Limb (tissue), 2 donors: ENCODE results near the gene RABGEF1.
"Not testable (repeated sequence)": the region's sequence is repeated elsewhere in the genome, so short reads cannot be mapped to it uniquely, and the experiment has no call there.

Source experiments
- DNase-seq, 2 donors: peaks; one replicate each; pipeline ENCODE4 v3.0.0-alpha.2; 2016; ENCODE audit errors: extremely low spot score in 2 of 2

The RABGEF1 gene

GRCh38 chr7:66810716-66811115 lies 70.2 kb downstream of the RABGEF1 start:
- no peak for DNase-seq

- DNase-seq: not testable (repeated sequence)
These were observed 74.8 kb downstream of the RABGEF1 start for GRCh38 chr7:66815186-66815875.

DNA sequence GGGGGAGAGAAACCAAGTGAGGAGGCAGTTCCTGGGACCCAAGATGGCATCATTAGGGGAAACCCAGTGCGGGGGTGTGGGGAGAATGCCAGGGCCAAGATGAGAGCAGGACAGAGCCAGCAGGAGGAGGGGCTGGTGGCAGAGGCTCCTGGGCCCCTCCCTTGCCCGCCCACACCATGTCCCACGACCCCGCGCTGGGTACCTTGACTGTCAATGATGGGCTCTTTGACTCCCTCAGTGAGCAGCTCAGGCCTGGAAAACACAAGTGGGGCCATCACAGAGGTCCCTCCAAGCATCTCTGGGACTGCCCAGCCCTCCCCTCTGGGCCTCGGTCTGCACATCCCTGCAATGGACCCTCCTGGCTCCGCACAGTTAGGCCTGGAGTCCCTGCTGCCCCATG lies 75.4 kb downstream of the RABGEF1 start:
- no peak for DNase-seq

DNA sequence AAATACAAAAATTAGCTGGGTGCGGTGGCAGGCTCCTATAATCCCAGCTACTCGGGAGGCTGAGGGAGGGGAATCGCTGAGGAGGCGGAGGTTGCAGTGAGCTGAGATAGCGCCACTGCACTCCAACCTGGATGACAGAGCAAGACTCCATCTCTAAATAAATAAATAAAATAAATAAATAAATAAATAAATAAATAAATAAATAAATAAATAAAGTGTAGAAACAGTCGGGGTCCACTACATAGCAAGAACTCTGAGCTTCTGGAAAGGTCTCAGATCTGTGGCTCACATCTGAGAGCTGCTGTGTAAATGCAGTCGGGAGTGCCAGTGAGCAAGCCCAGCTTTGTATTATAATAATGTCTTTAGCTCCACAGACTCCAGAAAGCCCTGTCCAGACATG lies 76.1 kb downstream of the RABGEF1 start:
- not testable (repeated sequence) for DNase-seq

DNA sequence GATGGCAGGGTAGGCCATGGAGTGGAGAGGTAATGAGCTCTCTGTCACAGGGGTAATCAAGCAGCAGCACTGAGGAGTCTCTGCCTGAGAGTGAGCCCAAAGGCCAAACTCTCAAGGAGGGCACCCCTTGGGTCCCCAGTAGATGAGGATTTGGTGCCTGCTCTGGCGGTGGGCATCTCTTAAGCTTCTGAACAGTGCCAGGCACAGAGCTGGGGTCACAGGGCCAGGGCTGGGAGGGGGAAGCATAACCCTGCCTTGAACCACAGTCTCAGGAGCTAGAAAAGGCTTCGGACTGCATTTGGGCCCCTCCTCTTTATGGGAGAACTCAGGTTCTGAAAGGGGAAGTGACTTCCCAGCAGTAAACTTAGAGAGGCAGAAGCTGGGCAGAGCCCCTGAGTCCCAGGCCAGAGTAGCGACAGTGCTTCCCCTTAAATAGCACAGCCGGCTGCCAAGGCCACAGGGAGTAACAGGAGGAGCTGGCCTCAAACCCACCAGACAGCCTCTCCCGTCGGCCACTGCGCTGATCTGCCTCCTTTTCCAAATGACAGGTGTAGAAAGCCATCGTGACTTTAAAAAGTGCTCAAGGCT lies 76.8 kb downstream of the RABGEF1 start:
- DNase-seq: not testable (repeated sequence)

DNA sequence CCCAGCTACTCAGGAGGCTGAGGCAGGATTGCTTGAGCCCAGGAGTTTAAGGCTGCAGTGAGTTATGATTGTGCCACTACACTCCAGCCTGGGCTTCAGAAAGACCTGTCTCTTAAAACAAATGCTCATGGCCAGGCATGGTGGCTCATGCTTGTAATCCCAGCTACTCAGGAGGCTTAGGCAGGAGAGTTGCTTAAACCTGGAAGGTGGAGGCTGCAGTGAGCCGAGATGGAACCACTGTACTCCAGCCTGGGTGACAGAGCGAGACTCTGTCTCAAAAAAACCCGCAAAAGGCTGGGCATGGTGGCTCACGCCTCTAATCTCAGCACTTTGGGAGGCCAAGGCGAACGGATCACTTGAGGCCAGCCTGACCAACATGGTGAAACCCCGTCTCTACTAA lies 77.4 kb downstream of the RABGEF1 start:
- not testable (repeated sequence) for DNase-seq

DNA sequence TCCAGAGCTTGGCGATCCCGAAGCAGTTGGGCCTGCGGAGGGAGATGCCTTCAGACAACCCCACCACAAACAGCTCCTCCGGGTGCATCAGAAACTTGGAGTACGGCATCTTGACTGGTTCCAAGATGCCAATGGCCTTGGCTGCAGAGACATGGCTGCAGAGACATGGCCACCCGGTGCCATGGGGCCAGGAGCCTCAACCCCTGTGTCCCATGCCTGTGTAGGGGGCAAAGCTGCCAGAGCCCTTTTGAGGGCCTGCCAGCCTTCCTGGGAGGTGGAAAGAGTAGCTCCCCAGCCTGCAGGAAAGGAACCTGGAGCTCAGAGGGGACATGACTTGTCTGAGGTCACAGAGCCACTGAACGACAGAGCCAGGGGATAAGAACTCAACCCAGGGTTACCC lies 83.5 kb downstream of the RABGEF1 start:
- no peak for DNase-seq

- DNase-seq: not testable (repeated sequence)
These were observed 85.0 kb downstream of the RABGEF1 start for GRCh38 chr7:66825538-66825937.

DNA sequence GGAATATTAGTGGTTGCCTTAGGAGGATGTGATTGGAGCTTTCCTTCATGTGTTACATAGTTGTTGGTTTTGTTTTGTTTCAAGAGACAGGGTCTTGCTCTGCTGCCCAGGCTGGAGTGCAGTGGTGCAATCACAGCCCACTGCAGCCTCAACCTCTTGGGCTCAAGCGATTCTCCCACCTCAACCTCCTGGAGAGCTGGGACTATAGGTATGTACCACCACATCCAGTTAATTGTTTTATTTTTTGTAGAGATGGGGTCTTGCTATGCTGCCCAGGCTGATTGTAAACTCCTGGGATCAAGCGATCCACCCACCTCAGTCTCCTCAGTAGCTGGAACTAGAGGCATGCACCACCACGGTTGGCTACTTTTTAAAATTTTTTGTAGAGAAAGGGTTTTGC lies 86.1 kb downstream of the RABGEF1 start:
- no peak for DNase-seq

- not testable (repeated sequence) for DNase-seq
These were observed 90.4 kb downstream of the RABGEF1 start for GRCh38 chr7:66830976-66831375.

GRCh38 chr7:66832531-66833351 lies 92.2 kb downstream of the RABGEF1 start:
- DNase-seq: no peak

DNA sequence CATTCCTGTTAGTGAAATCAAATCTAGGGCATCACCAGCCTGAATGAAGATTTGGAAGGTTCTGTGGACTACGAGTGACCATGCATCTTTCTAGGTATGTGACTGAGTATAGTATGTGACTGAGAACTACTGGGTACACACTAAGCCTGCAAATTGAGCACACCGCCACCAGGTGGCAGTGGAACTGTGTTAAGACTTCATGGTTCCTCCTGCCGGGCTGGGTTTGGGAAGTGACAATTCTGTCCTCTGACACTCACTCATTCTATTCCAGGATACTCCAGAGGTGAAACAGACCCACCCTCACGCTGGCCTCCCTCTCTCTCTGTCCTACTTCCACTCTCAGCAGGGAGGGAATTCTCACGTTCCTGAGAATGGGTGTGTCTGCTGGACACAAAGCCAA lies 96.5 kb downstream of the RABGEF1 start:
- DNase-seq: no peak

- no peak for DNase-seq
These were observed 97.1 kb downstream of the RABGEF1 start for GRCh38 chr7:66837661-66838060.

DNA sequence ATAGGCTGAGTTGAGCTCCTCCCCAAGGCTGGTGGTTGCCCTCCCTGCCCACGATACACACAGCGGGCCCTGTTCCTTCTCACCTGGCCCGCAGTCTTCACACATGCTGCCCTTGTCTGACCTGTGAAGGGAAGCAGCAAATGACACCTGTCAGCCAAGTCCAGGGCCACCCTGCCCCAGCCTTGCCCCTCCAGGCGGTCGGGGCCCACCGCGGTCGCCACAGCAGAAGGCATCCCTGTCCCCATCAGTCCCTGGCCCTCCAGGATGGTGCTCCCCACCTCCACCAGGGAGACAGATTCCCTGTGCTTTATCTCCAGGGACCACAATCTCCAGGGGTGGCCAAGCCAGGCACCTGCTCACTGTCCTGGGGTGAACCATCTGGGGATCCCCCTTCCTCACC lies 99.3 kb downstream of the RABGEF1 start:
- no peak for DNase-seq

DNA sequence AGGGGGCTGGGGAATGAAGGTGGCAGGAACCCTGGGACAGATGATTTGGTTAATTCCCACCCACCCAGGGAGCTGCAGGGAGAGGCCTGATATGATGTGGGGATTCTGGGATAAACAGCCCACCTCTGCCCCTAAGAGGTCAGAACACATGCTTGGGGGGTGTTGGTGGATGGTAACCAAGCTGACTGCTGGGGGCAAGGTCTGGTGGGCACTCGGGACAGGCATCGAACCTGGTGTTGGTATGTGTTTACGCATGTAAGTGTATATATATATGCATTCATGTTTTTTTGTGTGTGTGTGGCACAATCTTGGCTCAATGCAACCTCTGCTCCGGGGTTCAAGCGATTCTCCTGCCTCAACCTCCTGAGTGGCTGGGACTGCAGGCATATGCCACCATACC lies 99.8 kb downstream of the RABGEF1 start:
- no peak for DNase-seq

DNA sequence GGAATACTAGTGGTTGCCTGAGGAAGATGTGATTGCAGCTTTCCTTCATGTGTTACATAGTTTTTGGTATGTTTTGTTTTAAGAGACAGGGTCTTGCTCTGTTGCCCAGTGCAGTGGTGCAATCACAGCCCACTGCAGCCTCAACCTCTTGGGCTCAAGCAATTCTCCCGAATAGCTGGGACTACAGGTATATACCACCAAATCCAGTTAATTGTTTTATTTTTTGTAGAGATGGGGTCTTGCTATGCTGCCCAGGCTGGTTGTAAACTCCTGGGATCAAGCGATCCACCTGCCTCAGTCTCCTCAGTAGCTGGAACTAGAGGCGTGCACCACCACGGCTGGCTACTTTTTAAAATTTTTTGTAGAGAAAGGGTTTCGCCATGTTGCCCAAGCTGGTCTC lies 101.4 kb downstream of the RABGEF1 start:
- DNase-seq: no peak

DNA sequence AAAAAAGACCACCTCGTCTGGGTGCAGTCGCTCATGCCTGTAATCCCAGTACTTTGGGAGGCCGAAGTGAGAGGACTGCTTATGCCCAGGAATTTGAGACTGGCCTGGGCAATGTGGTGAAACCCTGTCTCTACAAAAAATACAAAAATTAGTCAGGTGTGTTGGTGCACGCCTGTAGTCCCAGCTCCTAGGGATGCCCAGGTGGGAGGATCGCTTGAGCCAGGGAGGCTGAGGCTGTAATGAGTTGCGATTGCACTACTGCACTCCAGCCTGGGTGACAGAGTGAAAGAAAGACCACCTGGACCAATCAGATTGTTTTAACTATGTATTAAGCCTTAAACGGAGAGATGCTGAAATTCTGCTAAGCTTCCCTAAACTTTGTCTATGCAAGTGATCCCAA lies 103.0 kb downstream of the RABGEF1 start:
- not testable (repeated sequence) for DNase-seq

DNA sequence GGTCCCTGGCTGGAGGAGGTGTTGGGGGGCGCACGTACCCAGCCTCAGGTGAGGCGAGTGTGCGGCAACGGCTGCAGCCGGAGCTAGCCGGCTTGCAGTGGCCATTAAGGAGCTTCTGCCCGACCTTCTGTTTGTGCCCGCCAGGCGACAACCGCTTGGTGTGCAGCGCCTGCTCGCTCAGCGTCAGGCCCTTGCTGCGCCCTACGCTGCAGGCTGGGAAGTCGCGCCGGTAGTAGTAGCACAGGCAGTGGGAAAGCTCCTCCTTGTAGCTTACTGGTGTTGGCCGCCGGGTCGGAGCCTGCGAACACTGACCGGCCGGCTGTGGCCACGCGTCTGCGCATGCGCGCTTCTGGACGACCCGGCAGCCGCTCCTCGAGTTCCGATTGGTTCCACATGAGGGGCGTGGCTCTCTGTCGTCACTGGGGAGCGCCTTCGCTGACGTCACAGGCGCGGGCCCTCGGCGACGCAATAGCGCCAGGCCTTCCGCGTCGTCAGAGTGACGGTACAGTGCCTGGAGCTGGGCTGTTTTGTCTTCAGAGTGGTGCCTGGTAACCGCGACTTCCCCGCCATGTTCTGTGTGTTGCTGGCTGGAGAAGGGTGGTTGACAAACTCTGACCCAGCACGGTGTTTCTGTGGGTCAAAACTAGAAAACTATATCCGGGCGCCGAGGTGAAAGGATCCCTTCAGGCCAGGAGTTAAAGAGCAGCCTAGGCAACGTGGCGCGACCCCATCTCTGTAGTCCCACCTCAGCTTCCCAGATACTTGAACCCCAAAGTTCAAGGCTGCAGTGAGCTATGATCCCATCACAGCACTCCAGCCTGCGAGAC lies 104.2 kb downstream of the RABGEF1 start:
- DNase-seq: peak; percentile 96 to 100

DNA sequence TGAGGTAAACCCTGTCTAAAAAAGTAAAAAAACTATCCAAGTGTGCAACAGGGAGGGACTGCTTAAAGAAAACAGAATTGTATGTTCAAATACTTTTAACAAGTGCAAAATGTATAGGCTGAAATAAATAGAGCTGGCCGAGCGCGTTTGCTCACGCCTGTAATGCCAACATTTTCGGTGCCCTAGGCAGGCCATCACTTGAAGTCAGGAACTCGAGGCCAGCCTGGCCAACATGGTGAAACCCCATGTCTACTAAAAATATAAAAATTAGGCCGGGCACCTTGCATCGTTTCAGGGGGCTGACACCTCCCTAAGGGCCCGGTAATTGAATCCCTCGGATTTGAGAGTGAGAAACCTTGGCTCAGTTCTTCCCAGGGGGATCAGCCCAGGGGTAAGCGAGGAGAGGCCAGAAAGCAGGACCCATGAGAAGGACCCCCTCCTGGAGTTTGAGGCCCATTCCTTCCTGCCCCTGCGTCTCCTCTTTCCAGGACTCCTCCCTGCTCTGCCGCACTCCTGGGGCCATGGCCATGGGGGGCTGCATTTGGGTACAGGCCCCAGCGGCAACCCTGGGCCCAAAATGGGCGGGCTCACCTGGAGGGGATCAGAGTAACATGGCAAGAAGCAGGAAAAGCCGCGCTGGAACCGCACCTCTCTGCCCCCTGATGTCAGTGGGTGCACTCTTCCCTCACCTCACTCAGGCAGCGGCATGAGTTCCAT lies 105.0 kb downstream of the RABGEF1 start:
- DNase-seq: no peak

- DNase-seq: not testable (repeated sequence)
These were observed 105.5 kb downstream of the RABGEF1 start for GRCh38 chr7:66846096-66846445.

- DNase-seq: not testable (repeated sequence)
These were observed 107.0 kb downstream of the RABGEF1 start for GRCh38 chr7:66847523-66847855.
